Retinal pigment epithelial cell (primary cell): Measurements from ENCODE around the gene ZNF462.

Source experiments
- DNase-seq: peaks from one replicate; pipeline ENCODE4 v3.0.0-alpha.2; 2010; ENCODE audit warnings: low read depth
- H3K4me3 ChIP-seq: 2 replicates; pipeline ENCODE4 v1.5.1; 2011; ENCODE audit warnings: mild to moderate bottlenecking, low read length, control low read depth, moderate library complexity
- TF ChIP-seq, protein P1 (sequence below): conservative IDR thresholded peaks from 2 replicates; pipeline ENCODE4 v1.5.1; 2011; ENCODE audit warnings: low read depth, low read length, control low read depth, inconsistent platforms

ZNF462 gene

GRCh38 chr9:106934442-106935238 lies 71.7 kb downstream of the ZNF462 start:
- TF ChIP-seq, protein P1, sequence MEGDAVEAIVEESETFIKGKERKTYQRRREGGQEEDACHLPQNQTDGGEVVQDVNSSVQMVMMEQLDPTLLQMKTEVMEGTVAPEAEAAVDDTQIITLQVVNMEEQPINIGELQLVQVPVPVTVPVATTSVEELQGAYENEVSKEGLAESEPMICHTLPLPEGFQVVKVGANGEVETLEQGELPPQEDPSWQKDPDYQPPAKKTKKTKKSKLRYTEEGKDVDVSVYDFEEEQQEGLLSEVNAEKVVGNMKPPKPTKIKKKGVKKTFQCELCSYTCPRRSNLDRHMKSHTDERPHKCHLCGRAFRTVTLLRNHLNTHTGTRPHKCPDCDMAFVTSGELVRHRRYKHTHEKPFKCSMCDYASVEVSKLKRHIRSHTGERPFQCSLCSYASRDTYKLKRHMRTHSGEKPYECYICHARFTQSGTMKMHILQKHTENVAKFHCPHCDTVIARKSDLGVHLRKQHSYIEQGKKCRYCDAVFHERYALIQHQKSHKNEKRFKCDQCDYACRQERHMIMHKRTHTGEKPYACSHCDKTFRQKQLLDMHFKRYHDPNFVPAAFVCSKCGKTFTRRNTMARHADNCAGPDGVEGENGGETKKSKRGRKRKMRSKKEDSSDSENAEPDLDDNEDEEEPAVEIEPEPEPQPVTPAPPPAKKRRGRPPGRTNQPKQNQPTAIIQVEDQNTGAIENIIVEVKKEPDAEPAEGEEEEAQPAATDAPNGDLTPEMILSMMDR: no peak

DNA sequence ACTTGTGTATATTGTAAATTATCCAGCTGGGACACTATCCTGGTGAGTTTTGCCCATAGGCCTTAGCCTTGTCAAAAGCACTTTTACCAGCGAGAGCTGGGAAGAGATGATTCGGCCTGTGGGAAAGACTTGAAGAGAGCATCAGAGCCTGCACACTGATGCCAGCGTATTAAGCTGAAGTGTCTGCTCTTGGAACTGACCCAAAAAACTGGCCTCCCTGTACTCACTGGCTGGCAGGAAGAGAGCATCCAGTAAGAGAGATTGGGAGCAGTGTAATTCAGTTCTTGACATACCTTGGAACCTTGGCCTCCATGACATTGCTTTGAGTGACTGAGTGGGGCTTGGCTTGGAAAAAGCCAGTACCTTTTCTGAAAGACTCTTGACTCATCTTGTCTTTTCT lies 73.7 kb downstream of the ZNF462 start:
- TF ChIP-seq, protein P1: no peak
- DNase-seq: no peak
- no peak overlapping the region for H3K4me3 ChIP-seq

More at GRCh38 chr9:106934442-106935238, 71.7 kb downstream of the ZNF462 start:
- H3K4me3 ChIP-seq: no peak overlapping the region
- DNase-seq: no peak

DNA sequence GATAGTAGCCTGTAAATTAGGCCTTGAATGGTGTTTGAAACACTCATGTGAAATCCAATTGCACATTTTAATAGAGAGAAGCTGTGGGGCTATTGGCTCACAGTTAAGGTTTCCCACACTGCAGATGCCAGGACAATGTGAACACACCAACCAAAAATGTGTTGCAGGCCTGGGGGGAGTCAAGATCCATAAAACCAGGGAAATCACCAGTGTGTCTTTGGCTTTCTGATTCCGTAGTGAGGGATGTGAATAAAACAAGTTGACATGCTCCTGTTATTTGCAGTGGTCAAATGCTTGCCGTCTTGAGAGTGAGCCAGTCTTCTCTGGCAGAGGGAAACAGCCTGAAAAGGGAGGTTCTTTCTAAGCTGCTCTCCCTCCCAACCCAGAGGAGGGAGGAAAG lies 79.0 kb downstream of the ZNF462 start:
- no peak for DNase-seq
- no peak overlapping the region for H3K4me3 ChIP-seq
- TF ChIP-seq, protein P1: no peak

DNA sequence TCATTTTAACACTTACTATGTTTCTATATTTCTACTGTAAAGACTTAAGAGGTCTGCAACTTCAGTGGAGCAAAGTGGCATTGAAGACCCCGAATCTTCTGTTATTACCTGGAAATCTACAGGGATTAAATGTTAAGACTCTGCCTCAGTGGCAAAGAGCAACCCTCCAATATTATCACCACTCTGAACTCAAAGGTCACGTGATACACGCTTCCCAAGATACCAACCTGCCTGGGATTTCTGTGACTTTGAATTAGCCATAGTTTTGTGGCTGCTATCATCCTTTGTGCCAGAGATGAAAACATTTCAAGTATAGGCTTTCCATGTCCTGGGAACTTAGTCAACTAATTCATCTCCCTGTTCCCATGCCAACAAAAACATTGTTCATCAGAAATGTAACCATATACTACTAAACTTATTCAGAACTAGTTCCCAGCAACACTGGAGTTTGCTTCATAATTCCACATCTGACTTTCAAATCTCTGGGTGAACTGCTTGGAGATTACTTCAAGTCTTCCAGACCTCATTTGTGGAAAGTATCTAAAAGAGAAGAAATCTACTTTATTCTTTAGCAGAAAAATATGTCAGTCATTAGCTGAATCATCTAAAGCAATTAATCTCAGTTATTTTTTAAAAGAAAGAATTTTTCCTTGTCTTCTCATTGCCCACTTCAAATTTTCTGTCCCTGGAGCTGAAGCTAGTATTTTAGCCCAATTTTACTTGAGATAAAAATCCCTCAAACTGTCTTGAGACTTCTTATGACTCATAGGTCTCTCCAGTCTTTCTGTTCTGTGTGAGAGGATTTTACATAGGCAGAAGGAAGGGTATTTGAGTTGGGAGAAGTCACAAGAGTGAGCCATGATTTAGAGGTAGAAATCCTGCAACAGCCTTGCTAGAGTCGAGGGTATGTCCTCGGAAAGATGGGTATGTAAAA lies 83.0 kb downstream of the ZNF462 start:
- H3K4me3 ChIP-seq: no peak overlapping the region
- TF ChIP-seq, protein P1: no peak
- no peak for DNase-seq

GRCh38 chr9:106947106-106947900 lies 84.3 kb downstream of the ZNF462 start:
- no peak overlapping the region for H3K4me3 ChIP-seq
- no peak for DNase-seq
- TF ChIP-seq, protein P1: no peak

DNA sequence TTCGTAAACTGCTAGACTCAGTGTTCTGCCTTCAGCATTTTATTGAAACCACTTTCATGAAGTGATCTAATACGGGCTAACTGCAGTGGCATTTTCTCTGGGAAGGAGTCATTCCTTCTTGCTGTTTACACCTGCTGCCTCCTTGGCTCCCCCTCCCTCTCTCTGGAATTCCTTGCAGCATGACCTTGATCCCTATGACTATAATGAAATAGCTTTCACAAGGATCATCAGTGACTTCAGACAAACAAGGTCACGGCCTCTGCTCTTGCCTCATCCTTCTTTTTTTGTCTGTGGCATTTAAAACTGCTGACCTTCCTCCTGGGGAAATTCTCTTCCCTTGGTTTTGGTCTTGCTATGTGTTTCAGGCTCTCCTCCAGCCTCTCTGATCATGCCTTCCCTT lies 90.2 kb downstream of the ZNF462 start:
- TF ChIP-seq, protein P1: no peak
- DNase-seq: peak; percentile 54
- H3K4me3 ChIP-seq: no peak overlapping the region
